KMS-11 (cell line): Measurements from ENCODE around the gene BTBD2.
"Not testable (repeated sequence)": the region's sequence is repeated elsewhere in the genome, so short reads cannot be mapped to it uniquely, and the experiment has no call there.

Experiments
- H2AFZ ChIP-seq: fragments of 200-600 bp; sonication (generic); 2 replicates; pipeline ENCODE4 v1.6.1; 2016; ENCODE audit warnings: antibody characterized with exemption, mixed run types, low read depth
- H3K27ac ChIP-seq: fragments of 200-600 bp; sonication (generic); 2 replicates; pipeline ENCODE4 v1.6.1; 2016; ENCODE audit warnings: mild to moderate bottlenecking, mixed run types
- H3K27me3 ChIP-seq: fragments of 200-600 bp; sonication (generic); 2 replicates; pipeline ENCODE4 v1.6.1; 2017; ENCODE audit warnings: mild to moderate bottlenecking, low read depth, mixed run types, moderate library complexity; ENCODE audit not compliant: insufficient read depth
- H3K36me3 ChIP-seq: fragments of 200-600 bp; sonication (generic); 2 replicates; pipeline ENCODE4 v1.6.1; 2017; ENCODE audit warnings: mild to moderate bottlenecking, mixed run types; ENCODE audit not compliant: insufficient read depth
- H3K4me1 ChIP-seq: fragments of 200-600 bp; sonication (generic); 2 replicates; pipeline ENCODE4 v1.6.1; 2016; ENCODE audit warnings: mild to moderate bottlenecking, low read depth, mixed run types; ENCODE audit not compliant: poor library complexity, severe bottlenecking
- H3K4me2 ChIP-seq: fragments of 200-600 bp; sonication (generic); 2 replicates; pipeline ENCODE4 v1.7.0; 2016; ENCODE audit warnings: mild to moderate bottlenecking, mixed run types
- H3K4me3 ChIP-seq: fragments of 200-600 bp; sonication (generic); IDR thresholded peaks from 2 replicates; pipeline ENCODE4 v1.6.1; 2017; ENCODE audit warnings: low read depth, low read length, mixed read lengths; ENCODE audit not compliant: insufficient read depth
- H3K79me2 ChIP-seq: fragments of 200-600 bp; sonication (generic); 2 replicates; pipeline ENCODE4 v1.6.1; 2016; ENCODE audit warnings: low read depth, mixed run types; ENCODE audit not compliant: insufficient read depth
- H3K9ac ChIP-seq: fragments of 200-600 bp; sonication (generic); 2 replicates; pipeline ENCODE4 v1.6.1; 2016; ENCODE audit warnings: mild to moderate bottlenecking, mixed run types
- H4K20me1 ChIP-seq: fragments of 200-600 bp; sonication (generic); 2 replicates; pipeline ENCODE4 v1.6.1; 2016; ENCODE audit warnings: mild to moderate bottlenecking, mixed run types; ENCODE audit not compliant: insufficient read depth
- TF ChIP-seq, protein P1 (sequence below): fragments of 200-600 bp; sonication (generic); conservative IDR thresholded peaks from 2 replicates; pipeline ENCODE4 v1.6.1; 2017; ENCODE audit warnings: low read depth, mild to moderate bottlenecking, antibody characterized with exemption, low read length, moderate library complexity, mixed read lengths

Gene BTBD2

DNA sequence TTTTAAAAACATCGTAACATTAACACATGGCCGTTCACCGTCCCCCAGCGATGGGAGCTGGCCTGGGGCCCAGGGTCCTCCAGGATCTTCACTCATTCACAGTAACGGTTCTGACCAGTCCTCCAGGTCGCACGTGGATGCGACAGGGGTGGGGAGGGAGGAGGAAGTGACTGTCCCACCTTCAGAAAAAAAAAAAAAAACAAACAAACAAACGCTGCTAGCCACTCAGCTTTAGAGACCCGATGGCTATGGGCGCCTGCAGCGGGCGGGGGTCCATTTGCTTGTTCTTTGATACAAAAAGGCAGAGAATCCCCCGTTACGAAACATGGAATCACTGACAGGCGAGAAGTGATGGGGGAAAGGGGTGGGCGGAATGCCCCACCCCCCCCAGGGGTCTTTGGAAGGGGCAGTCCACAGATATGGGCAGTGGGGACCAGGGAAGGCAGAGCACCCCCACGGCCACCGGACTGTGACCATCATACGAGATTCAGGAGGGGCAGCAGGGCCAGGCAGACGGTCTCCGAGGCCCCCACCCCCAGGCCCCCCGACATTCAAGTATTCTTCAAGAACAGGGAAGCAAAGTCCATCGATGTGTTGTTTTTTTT lies 22.2 kb upstream of the BTBD2 start:
- H3K4me2 ChIP-seq: no peak overlapping the region
- TF ChIP-seq, protein P1, sequence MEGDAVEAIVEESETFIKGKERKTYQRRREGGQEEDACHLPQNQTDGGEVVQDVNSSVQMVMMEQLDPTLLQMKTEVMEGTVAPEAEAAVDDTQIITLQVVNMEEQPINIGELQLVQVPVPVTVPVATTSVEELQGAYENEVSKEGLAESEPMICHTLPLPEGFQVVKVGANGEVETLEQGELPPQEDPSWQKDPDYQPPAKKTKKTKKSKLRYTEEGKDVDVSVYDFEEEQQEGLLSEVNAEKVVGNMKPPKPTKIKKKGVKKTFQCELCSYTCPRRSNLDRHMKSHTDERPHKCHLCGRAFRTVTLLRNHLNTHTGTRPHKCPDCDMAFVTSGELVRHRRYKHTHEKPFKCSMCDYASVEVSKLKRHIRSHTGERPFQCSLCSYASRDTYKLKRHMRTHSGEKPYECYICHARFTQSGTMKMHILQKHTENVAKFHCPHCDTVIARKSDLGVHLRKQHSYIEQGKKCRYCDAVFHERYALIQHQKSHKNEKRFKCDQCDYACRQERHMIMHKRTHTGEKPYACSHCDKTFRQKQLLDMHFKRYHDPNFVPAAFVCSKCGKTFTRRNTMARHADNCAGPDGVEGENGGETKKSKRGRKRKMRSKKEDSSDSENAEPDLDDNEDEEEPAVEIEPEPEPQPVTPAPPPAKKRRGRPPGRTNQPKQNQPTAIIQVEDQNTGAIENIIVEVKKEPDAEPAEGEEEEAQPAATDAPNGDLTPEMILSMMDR: no peak

DNA sequence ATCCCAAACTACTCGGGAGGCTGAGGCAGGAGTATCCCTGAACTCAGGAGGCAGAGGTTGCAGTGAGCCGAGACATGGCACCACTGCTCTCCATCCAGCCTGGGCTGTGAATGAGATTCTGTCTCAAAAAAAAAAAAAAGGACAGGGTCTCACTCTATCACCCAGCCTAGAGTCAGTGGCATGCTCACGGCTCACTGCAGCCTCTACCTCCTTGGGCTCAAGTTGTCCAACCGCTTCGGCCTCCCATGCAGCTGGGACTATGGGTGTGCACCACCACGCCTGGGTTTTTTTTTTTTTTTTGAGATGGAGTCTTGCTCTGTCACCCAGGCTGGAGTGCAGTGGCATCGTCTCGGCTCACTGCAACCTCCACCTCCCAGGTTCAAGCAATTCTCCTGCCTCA lies 20.9 kb upstream of the BTBD2 start:
- no peaks in the 10 kb centered on the region for H3K36me3 ChIP-seq
- no peak overlapping the region for H3K4me3 ChIP-seq
- no peak overlapping the region for H3K9ac ChIP-seq
- H3K27me3 ChIP-seq: no peaks in the 10 kb centered on the region
- H3K4me2 ChIP-seq: no peak overlapping the region
- H4K20me1 ChIP-seq: no peaks in the 10 kb centered on the region
- H2AFZ ChIP-seq: no peak overlapping the region
- TF ChIP-seq, protein P1: no peak
- H3K27ac ChIP-seq: no peak overlapping the region
- peaks cover 43% of the 10 kb centered on the region for H3K4me1 ChIP-seq
- peaks cover 4% of the 10 kb centered on the region for H3K79me2 ChIP-seq

More for the DNA sequence above, 22.2 kb upstream of the BTBD2 start:
- H3K9ac ChIP-seq: no peak overlapping the region
- H3K36me3 ChIP-seq: no peaks in the 10 kb centered on the region
- no peaks in the 10 kb centered on the region for H3K27me3 ChIP-seq
- H2AFZ ChIP-seq: no peak overlapping the region
- peaks cover 38% of the 10 kb centered on the region for H3K4me1 ChIP-seq
- H3K27ac ChIP-seq: no peak overlapping the region
- H3K79me2 ChIP-seq: peaks cover 5% of the 10 kb centered on the region
- no peak overlapping the region for H3K4me3 ChIP-seq
- H4K20me1 ChIP-seq: no peaks in the 10 kb centered on the region

DNA sequence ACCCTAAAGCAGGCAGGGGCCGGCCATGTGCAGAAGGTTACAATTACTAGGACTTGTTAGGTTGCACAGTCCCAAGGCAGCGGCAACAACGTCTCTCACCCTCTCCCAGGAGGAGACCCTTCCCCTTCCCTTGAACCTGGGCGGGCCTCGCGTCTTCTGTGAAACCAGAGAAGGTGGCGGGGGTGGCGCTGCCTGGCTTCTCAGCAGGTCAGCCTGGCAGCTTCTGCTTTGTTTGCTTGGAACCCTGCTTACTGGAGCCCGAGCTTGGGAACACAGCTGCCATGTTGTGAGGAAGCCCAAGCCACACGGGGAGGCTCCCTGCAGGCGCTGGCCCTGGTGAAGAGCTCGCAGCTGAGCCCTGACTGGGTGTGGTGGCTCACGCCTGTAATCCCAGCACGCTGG lies 20.1 kb upstream of the BTBD2 start:
- no peak overlapping the region for H3K4me3 ChIP-seq
- no peaks in the 10 kb centered on the region for H3K27me3 ChIP-seq
- no peaks in the 10 kb centered on the region for H4K20me1 ChIP-seq
- no peaks in the 10 kb centered on the region for H3K36me3 ChIP-seq
- H3K79me2 ChIP-seq: no peaks in the 10 kb centered on the region; the same call in 1 of the 2 replicates
- peak overlapping the region; percentile 44; the same call in 1 of the 2 replicates for H3K9ac ChIP-seq
- TF ChIP-seq, protein P1: no peak
- H3K4me1 ChIP-seq: peaks cover 36% of the 10 kb centered on the region
- H3K4me2 ChIP-seq: peak overlapping the region; percentile 51; the same call in 1 of the 2 replicates
- H3K27ac ChIP-seq: peak overlapping the region; percentile 67
- H2AFZ ChIP-seq: peak overlapping the region; percentile 55; the same call in 1 of the 2 replicates

DNA sequence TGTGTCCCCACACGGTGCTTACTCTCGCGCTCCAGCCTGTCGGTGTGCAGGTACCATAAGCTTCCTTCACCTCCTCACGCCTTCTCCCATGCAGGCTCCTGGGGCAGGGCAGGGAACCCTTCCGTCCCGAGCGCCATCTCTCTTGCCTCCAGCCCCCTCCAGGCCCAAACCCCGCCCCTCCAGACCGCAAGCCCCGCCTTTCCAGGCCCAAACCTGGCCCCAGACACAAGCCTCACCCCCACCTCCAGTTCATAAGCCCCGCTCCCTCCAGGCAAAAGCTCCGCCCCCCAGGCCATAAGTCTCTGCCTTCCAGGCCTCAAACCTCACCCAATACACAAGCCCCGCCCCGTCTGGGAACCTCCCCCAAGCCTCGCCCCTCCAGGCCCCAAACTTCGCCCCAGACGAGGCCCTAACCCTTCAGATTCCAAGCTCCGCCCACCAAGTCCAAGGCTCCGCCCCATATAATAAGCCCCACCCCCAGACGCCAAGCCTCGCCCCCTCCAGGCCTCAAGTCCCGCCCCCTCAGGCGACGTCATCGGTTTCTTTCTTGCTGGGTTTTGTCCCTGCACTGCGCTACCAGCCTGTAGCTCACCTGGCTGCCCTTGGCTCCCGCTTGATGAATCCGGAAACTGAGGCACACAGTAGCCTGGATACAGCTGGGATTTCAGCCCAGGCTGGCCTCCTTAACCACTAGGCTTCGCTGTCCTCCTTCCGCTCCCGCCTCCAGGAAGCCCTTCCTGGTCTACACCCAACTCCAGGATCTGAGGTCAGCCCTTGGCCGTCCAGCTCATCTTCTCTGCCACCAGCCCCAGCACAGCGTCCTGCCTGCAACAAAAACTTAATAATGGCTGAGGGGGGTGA lies 19.4 kb upstream of the BTBD2 start:
- Histone ChIP-seq H4K20me1 (no peaks in the 10 kb centered on the region), H3K9ac (peak overlapping the region; percentile 60; the same call in 1 of the 2 replicates), H2AFZ (peak overlapping the region; percentile 66), H3K4me1 (peaks cover 36% of the 10 kb centered on the region), H3K36me3 (no peaks in the 10 kb centered on the region), H3K27me3 (no peaks in the 10 kb centered on the region), H3K4me2 (peak overlapping the region; percentile 70), H3K27ac (peak overlapping the region; percentile 67), H3K4me3 (no peak overlapping the region), H3K79me2 (no peaks in the 10 kb centered on the region; the same call in 1 of the 2 replicates)
- TF ChIP-seq, protein P1: no peak

DNA sequence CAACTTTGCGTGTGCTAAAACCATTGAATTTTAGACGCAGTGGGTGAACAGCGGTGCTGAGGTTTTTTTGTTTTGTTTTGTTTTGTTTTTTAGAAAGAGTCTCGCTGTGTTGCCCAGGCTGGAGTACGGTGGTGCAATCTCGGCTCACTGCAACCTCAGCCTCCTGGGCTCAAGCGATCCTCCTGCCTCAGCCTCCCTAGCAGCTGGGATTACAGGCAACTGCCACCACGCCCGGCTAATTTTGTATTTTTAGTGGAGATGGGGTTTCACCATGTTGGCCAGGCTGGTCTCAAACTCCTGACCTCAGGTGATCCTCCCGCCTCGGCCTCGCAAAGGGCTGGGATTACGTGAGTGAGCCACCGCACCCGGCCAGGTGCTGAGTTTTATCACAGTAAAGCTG lies 18.7 kb upstream of the BTBD2 start:
- Histone ChIP-seq H3K9ac (peak overlapping the region; percentile 60; the same call in 1 of the 2 replicates), H3K27ac (peak overlapping the region; percentile 53; the same call in 1 of the 2 replicates), H3K4me2 (peak overlapping the region; percentile 70), H2AFZ (peak overlapping the region; percentile 66; the same call in 1 of the 2 replicates), H3K4me1 (peaks cover 36% of the 10 kb centered on the region)
- not testable (repeated sequence) for H3K4me3 ChIP-seq, H4K20me1 ChIP-seq, H3K79me2 ChIP-seq, H3K36me3 ChIP-seq, H3K27me3 ChIP-seq
